GM18861 (cell line): ENCODE results near the gene FAM110D.

ENCODE experiments used
- ATAC-seq: cut with Tn5 transposase; IDR thresholded peaks from one replicate; pipeline ENCODE4 v1.9.1; 2021; ENCODE audit not compliant: unreplicated experiment

The FAM110D gene

GRCh38 chr1:26184086-26184485 lies 25.2 kb downstream of the FAM110D start:
- ATAC-seq, result no peak

GRCh38 chr1:26184883-26185282 lies 26.0 kb downstream of the FAM110D start:
- no peak for ATAC-seq

- no peak for ATAC-seq
Observed at GRCh38 chr1:26187882-26188281, 29.0 kb downstream of the FAM110D start.

- no peak for ATAC-seq
Observed at GRCh38 chr1:26188477-26188876, 29.6 kb downstream of the FAM110D start.

GRCh38 chr1:26189331-26189730 lies 30.5 kb downstream of the FAM110D start:
- no peak for ATAC-seq

- ATAC-seq, result no peak
Observed at GRCh38 chr1:26189751-26190275, 30.9 kb downstream of the FAM110D start.

- ATAC-seq, result no peak
Observed at GRCh38 chr1:26190373-26190987, 31.6 kb downstream of the FAM110D start, which contains the start of gene CATSPER4. TSS of gene CATSPER4 (plus strand) at chr1:26190602. CDS start at chr1:26190628, 26 bp downstream.

- no peak for ATAC-seq
Observed at GRCh38 chr1:26191739-26192138, 32.9 kb downstream of the FAM110D start.

GRCh38 chr1:26195805-26196204 lies 36.9 kb downstream of the FAM110D start:
- no peak for ATAC-seq

- no peak for ATAC-seq
Observed at GRCh38 chr1:26197301-26197700, 38.4 kb downstream of the FAM110D start.

GRCh38 chr1:26197813-26198212 lies 38.9 kb downstream of the FAM110D start:
- ATAC-seq, result no peak

GRCh38 chr1:26200413-26200812 lies 41.5 kb downstream of the FAM110D start:
- ATAC-seq, result no peak

- no peak for ATAC-seq
Observed at GRCh38 chr1:26203642-26204318, 44.9 kb downstream of the FAM110D start.

GRCh38 chr1:26210147-26210870 lies 51.4 kb downstream of the FAM110D start:
- ATAC-seq, result no peak

- ATAC-seq, result no peak
Observed at GRCh38 chr1:26212726-26213125, 53.8 kb downstream of the FAM110D start.

GRCh38 chr1:26213335-26213905 lies 54.5 kb downstream of the FAM110D start:
- no peak for ATAC-seq
